Heart left ventricle (tissue), 16 donors: ENCODE measurements around the gene LGALS9. TPM values are rescaled to one million over a fixed set of nuclear protein-coding genes. Genes with fewer than 3 reads are reported as not detected.

Experiments
- ATAC-seq, 4 donors: fragments of 200-7000 bp; cut with Tn5 transposase; one replicate each; pipeline ENCODE4 v1.9.1; 2020 to 2022; ENCODE audit warnings: moderate library complexity in 4 of 4, mild to moderate bottlenecking in 3 of 4, moderate number of reproducible peaks in 1 of 4
- DNase-seq, 5 donors: peaks; one replicate each; pipeline ENCODE4 v3.0.0-alpha.2; 2020
- H3K27ac ChIP-seq, 12 donors: fragments of 200-600 bp; sonication (generic) in 4 of 12; one replicate each; pipeline versions ENCODE4 v1.5.0 to v1.8.0; 2016 to 2022; ENCODE audit warnings: mild to moderate bottlenecking in 2 of 12
- H3K27me3 ChIP-seq, 9 donors: fragments of 200-600 bp; sonication (generic) in 2 of 9; one replicate each; pipeline versions ENCODE4 v1.5.1 to v1.8.0; 2016 to 2022; ENCODE audit warnings: mild to moderate bottlenecking in 3 of 9
- H3K36me3 ChIP-seq, 9 donors: fragments of 200-600 bp; sonication (generic) in 2 of 9; one replicate each; pipeline versions ENCODE4 v1.5.0 to v1.8.0; 2018 to 2022; ENCODE audit warnings: mild to moderate bottlenecking in 2 of 9
- H3K4me1 ChIP-seq, 12 donors: fragments of 200-600 bp; sonication (generic) in 4 of 12; one replicate each; pipeline versions ENCODE4 v1.5.0 to v1.8.0; 2016 to 2022; ENCODE audit warnings: mild to moderate bottlenecking in 3 of 12
- H3K4me3 ChIP-seq, 12 donors: fragments of 200-600 bp; sonication (generic) in 4 of 12; one replicate each; pipeline versions ENCODE4 v1.5.0 to v1.8.0; 2017 to 2022; ENCODE audit warnings: mild to moderate bottlenecking in 9 of 12, moderate library complexity in 4 of 12
- H3K9me3 ChIP-seq, 12 donors: fragments of 200-600 bp; sonication (generic) in 4 of 12; one replicate each; pipeline versions ENCODE4 v1.5.0 to v1.8.0; 2016 to 2022; ENCODE audit warnings: mild to moderate bottlenecking in 1 of 12
- CTCF ChIP-seq, 12 donors: fragments of 200-600 bp; sonication (generic) in 4 of 12; IDR thresholded peaks; one replicate each; pipeline versions ENCODE4 v1.5.0 to v1.8.0; 2018 to 2022; ENCODE audit warnings: antibody characterized with exemption in 12 of 12, mild to moderate bottlenecking in 5 of 12
- POLR2A ChIP-seq, 2 donors: fragments of 450-650 bp; IDR thresholded peaks; one replicate each; pipeline ENCODE4 v1.6.1; 2017; ENCODE audit warnings: antibody characterized with exemption in 2 of 2, mild to moderate bottlenecking in 2 of 2, moderate library complexity in 2 of 2
- WGBS, 4 donors: extraction: QIAGEN DNeasy Blood & Tissue Kit in 2 of 4; methylation state at CpG; one replicate each; pipeline versions ENCODE4 v1.1.5 to v1.1.7; 2013 to 2018; 5-methylcytosine and 5-hydroxymethylcytosine counted together
- intact Hi-C, 10 donors: fragments of 100-400 bp; cut with DNase I; formaldehyde crosslinking; loops; one replicate each; pipeline versions ENCODE4 v1.11.1 to v1.14.2; 2022
- polyA plus RNA-seq, 2 donors: library from polyadenylated mRNA; stranded (reverse); fragments of 200-250 nt; gene quantifications; one replicate each; pipeline ENCODE4 v1.2.3, GENCODE V29; 2013
- total RNA-seq, 9 donors: library from RNA; depleted of rRNA in 2 of 9; stranded (reverse); fragments of >200 nt in 2 of 9; fragmentation: NEBNext Ultra II Directional in 3 of 9; extraction: Animal tissue kit (Norgen Biotek cat#: 25700) in 3 of 9; gene quantifications; one replicate each; pipeline versions ENCODE4 v1.1.0 to v1.2.4, GENCODE V29; 2016 to 2023
- donor health status: ischemic (EF 13 %, LVEDD 7.1; RV severe dilation, severe dysfunction).
- donor health status: healthy with polysubstance abuse.
- donor health status: DM: no; HTN: yes; CAD: no.
- donor health status: DM: no; HTN: no; CAD: no.
- donor health status: ischemic (EF 25% LVEDD 6.9; RV normal size, moderate dysfunction).
- donor health status: ischemic (EF 25% LVEDD 5.7; RV mildly dilated, moderate dysfunction).
- donor health status: healthy.
- donor health status: DM: yes; HTN: yes; CAD: no.
- donor health status: ischemic (EF 35%, LVEDD 5.7; RV mildly dilated, moderate dysfunction).
- donor health status: nonischemic (EF 11% LVEDD 7.7; RV severe dilation, severe dysfunction).
- donor health status: DM: yes; HTN: yes; CAD: no.
- donor health status: PGD.
- donor health status: ischemic (EF 29% LVEDD 5.4; RV normal size, mild dysfunction).
- donor health status: nonischemic (EF 23%, LVEDD 6.1; RV moderate dilation, normal function).

The LGALS9 gene
- total and polyA plus RNA-seq, 11 donors, result 7.9 to 173 (median 22.1) TPM

DNA sequence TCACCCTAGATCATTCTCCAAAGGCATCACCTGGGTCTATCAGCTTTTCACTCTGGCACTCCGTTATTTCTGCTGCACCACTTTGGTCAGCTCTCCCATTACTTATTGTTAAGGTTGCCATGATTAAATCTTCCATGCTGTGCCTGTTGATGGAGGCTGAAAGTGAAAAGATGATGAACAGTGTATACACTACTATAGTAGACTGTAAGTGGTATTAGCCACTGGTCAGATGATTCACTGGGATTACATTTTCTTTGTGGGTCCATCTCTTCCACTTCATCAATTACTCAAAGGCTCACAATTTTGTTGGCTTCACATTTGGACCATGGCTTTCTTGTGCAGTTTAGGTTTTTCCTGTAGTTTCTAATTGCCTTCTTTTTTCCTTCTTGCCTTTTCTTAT, 15.9 kb upstream of the LGALS9 start:
- intact Hi-C loops, result no loop called here
- Histone ChIP-seq H3K27ac (no peak overlapping the region), H3K36me3 (peaks cover 0 to 98% (median 76%) of the 10 kb centered on the region in 9 donors), H3K9me3 (no peaks in the 10 kb centered on the region), H3K4me3 (no peak overlapping the region), H3K4me1 (peaks cover 0 to 4% (median 0%) of the 10 kb centered on the region in 12 donors), H3K27me3 (no peaks in the 10 kb centered on the region)
- ATAC-seq, result no peak
- 91 to 100% (median 95%) methylated on average over 1 of the region's 1 CpG for WGBS, 4 donors
- TF ChIP-seq POLR2A (IDR thresholded peaks at IDR 0.05) (no peak), CTCF (IDR thresholded peaks at IDR 0.05) (no peak)
- no peak for DNase-seq

GRCh38 chr17:27616414-27616813, 14.6 kb upstream of the LGALS9 start:
- intact Hi-C loops, result no loop called here
- no peaks in the 10 kb centered on the region for H3K9me3 ChIP-seq
- H3K27me3 ChIP-seq, result no peaks in the 10 kb centered on the region
- no peak overlapping the region for H3K4me3 ChIP-seq
- no peak overlapping the region for H3K27ac ChIP-seq
- no peaks in the 10 kb centered on the region for H3K4me1 ChIP-seq
- no peak for TF ChIP-seq CTCF (IDR thresholded peaks at IDR 0.05)
- no peak for TF ChIP-seq POLR2A (IDR thresholded peaks at IDR 0.05)
- no peak for ATAC-seq
- peaks cover 0 to 98% (median 76%) of the 10 kb centered on the region in 9 donors for H3K36me3 ChIP-seq
- WGBS, 4 donors, result 74 to 82% (median 79%) methylated on average over 4 of the region's 4 CpGs
- no peak for DNase-seq

- Histone ChIP-seq H3K27me3 (no peaks in the 10 kb centered on the region), H3K36me3 (peaks cover 0 to 97% (median 76%) of the 10 kb centered on the region in 9 donors), H3K9me3 (no peaks in the 10 kb centered on the region), H3K4me1 (peaks cover 0 to 8% (median 1%) of the 10 kb centered on the region in 12 donors), H3K27ac (no peak overlapping the region), H3K4me3 (no peak overlapping the region)
- TF ChIP-seq POLR2A (IDR thresholded peaks at IDR 0.05) (no peak), CTCF (IDR thresholded peaks at IDR 0.05) (no peak)
- WGBS, 4 donors, result 93 to 97% (median 96%) methylated on average over 8 of the region's 8 CpGs
- ATAC-seq (no peak), DNase-seq (no peak)
- intact Hi-C loops, result no loop called here
Observed at GRCh38 chr17:27618417-27618816, 12.6 kb upstream of the LGALS9 start.

GRCh38 chr17:27620721-27621120, 10.3 kb upstream of the LGALS9 start:
- no peak overlapping the region for H3K4me3 ChIP-seq
- DNase-seq (no peak), ATAC-seq (no peak)
- no peaks in the 10 kb centered on the region for H3K9me3 ChIP-seq
- no peak overlapping the region for H3K27ac ChIP-seq
- no peak for TF ChIP-seq POLR2A (IDR thresholded peaks at IDR 0.05)
- TF ChIP-seq CTCF (IDR thresholded peaks at IDR 0.05), result no peak
- H3K4me1 ChIP-seq, result peaks cover 0 to 16% (median 1%) of the 10 kb centered on the region in 12 donors
- 84 to 86% (median 85%) methylated on average over 9 of the region's 9 CpGs for WGBS, 4 donors
- peaks cover 0 to 88% (median 63%) of the 10 kb centered on the region in 9 donors for H3K36me3 ChIP-seq
- H3K27me3 ChIP-seq, result no peaks in the 10 kb centered on the region
- intact Hi-C loops, result no loop called here
